GM03348 (cell line): ENCODE measurements around the gene TPBG.

Experiments
- DNase-seq: peaks from one replicate; pipeline ENCODE4 v3.0.0; 2012; ENCODE audit warnings: low spot score

The TPBG gene, protein sequence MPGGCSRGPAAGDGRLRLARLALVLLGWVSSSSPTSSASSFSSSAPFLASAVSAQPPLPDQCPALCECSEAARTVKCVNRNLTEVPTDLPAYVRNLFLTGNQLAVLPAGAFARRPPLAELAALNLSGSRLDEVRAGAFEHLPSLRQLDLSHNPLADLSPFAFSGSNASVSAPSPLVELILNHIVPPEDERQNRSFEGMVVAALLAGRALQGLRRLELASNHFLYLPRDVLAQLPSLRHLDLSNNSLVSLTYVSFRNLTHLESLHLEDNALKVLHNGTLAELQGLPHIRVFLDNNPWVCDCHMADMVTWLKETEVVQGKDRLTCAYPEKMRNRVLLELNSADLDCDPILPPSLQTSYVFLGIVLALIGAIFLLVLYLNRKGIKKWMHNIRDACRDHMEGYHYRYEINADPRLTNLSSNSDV

DNA sequence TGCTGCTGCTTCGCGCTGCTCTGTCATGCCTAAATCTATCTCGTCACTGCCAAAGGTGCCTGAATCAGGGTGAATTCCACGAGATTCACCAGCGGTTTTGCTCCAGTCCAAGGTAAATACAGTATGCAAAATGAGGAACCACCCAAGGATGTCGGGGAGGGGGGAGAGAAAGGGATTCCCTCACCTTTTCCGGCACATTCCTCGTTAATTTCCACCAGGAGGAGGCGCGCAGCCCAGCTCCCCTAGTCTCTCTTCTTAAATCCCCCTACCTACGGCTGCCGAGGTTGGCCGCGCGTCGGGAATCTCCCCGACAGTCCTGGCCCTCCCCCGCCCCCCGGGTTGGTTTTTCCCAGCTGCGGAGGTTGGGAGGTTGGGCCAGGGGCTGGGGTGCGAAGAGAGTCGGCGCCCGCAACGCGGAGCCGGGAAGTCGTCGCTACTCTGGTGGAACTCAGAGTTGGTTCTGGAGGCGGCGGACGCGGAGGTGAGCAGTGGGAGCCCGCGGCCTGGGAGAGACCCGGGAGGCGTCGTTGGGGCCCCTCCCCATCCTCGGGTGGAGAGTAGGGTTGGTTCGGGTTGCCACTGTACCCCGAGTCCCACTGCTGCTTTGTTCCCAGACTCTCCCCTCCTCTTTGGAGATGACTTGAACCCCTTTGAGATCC lies at the start of gene TPBG:
TSS of gene TPBG (plus strand) at position 390 of the 659 bp plus-strand sequence. CDS start 1,145 bp downstream, outside the sequence.
- peak; percentile 88 for DNase-seq

DNA sequence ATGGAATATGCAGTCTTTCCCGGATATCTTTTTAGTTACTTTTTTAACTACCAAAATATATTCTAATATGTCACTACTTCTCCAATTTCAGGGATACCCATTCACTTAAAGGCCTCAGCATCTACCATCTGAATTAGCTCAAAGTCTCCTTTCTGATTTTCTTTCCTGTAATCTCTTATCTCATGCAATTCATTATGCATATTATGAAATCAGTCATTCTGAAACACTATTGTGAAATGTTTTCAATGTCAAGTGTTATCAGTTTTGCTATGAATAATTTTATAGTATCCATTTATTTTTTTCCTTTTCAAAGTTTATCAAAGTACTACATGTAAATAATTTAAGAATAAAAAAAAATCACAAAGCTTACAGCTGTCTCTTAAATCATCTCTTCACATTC lies 41.2 kb upstream of the TPBG start:
- DNase-seq: no peak

DNA sequence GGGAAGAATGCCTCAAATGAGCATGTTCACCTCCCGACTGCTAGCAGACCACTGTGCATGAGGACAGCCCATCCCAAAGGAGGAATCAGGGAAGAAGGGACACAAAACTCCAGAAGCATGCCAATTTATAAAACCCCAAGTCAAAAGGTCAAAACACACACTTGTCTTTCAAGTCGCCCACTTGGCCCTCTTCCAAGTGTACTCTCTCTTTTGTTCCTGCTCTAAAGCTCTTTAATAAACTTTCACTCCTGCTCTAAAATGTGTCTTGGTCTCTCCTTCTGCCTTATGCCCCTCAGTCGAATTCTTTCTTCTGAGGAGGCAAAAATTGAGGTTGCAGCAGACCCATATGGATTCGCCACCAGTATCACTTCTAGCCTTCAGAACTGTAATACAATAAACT lies 33.9 kb upstream of the TPBG start:
- DNase-seq: no peak

DNA sequence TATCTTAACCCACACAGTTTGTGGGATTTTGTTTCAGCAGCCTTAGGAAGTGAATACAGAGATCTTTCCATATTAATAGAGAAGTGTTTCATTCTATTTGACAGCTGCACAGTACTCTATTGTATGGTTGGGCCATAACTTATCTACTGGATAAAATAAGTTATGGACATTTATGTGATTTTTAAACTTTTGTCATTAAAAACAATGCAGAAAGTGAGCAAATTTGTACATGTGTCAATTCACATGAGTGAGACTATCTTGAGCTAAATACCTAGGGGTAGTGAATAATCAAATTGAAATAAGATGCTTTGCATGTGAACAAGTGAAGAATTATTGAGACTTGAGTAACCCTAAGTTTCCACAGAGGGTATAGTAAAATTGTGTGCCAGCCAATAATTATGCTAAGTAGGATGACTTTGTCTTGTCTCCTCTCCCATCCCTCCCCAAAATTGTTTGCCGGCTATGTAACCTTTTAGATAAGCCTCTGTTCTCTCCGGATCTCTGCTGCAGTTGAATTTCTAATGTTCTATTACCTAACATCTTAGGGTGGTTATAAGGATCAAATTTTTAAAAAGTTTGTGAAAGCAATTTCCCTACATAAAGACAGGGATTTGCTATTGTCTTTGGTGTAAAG lies 33.3 kb upstream of the TPBG start:
- no peak for DNase-seq

DNA sequence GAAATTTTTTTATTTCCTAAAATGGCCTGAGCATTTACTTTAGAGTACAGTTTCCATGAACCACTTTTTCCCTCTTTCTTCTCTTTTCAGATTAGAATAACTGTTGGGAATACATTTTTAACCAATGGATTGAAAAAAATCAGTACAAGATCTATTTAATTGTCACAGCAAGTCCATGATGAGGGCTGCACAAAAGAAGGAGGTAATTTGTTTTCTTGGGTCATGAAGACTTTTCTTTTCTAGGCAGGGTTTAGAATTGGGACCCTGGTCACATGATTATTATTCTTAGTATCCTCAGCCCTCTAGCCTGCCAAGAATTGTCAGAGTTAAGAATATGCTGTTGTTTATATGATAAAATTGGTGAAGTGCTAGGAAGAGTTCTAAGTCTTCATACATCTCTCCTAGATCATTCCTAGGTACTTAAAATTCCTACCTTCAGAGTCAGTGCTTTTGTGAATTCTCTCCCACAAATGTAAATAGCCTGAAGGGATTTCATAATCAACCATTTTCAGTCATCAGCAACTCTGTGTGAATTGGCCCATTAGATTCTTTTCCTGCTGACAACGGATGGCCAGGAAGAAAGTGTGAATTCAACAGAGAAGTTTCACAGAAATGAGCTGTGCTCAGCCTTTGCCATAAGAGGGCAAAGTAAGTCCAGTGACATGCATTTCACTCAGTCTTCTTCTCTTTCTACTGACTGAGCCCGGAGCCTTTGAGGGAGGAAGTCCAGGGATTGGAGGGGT lies 32.4 kb upstream of the TPBG start:
- peak; percentile 60 for DNase-seq

DNA sequence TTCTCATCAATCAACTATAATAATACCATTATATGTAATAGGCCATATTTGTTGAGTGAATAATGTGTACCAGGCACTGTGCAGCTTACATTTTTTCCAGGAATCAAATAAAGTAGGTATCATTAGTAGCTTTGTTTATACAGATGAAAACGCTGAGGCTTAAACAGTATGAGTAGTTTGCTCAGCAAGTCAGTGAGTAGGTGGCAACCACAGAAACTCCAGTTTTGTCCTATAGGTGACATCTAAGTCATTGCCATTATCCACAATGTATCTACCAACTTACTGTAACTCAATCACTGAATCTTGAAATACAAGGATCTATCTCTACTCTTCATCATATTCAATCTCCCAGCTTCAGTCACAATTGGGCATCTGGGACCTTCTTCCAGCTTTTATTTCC lies 29.8 kb upstream of the TPBG start:
- DNase-seq: no peak

DNA sequence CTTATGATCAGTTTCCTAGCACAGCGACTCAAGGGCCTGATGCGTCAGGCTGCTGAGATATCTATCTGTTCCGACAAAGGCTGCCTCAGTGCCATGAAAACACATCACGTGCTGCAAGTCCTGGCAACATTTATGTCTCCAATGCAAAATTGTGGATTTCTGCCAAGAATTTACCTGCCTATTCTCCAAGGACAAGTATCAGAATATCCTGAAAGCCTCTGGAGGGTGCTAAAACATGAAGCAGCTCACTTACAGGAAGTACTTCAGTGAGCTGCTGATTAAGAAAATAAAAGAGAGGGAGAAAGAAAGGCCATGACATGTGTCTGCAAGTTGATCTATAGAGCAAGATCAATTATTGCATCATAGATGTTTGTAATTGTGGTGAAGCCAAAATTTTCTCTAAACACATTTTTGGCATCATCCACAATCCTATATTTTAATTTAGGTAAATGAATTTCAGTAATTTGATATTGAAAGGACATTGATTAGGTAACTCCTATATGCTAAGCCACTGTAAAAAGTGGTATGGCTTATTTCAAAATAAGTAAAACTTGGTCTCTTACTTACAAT lies 25.8 kb upstream of the TPBG start:
- no peak for DNase-seq

DNA sequence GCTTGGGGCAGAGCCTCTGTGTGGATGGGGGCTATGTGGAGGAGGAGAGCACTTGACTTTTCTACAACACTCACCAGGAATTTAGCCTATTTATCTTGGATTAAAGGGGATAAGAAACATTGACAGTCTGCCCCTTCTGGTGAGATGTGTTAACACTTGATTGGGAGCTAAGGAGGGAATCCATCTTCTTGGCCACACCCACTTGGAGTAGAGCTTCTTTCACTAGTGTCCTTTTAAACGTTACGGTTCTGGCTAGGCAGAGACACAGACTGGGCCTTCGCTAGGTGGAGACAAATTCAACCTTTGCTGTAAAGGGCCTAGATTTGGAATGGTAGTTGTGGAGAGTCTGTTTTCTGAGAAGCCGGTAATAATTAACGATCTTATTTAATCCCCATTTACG lies 15.5 kb upstream of the TPBG start:
- DNase-seq: no peak

DNA sequence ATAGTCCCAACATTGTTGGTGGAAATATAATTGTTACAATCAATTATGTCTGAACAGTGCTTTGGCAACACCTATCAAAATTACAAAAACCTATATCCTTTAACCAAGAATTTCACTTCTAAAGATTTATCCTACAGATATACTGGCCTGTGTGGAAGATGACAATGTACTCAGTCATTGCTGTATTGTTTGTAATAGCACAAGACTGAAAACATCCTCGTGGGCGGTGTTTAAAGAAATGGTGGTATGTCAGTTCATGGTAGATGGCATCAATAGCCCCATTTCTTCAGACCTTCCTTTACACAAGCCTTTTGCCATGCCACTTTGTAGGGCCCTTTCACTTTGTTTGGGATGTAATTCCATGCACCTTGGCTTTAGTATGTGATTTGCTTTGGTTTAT lies 9.8 kb upstream of the TPBG start:
- no peak for DNase-seq

DNA sequence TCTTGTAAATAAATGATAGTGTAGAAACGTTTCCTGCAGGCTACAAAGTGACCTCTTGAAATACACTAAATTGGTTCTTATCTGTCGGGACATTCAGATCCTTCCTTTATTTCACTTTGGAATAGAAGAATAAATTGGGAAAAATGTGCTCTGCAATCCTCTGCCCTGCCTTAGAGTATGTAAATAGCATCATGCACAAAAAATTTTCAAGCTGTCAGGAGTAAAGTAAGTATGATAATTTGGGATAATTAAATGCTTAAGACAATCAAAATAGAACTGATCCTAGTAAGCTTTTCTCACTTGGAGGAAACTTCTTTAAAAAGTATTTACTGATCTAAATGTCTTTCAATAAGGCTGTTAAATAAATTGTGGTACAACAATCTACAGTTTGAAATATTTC lies 3.1 kb upstream of the TPBG start:
- no peak for DNase-seq

DNA sequence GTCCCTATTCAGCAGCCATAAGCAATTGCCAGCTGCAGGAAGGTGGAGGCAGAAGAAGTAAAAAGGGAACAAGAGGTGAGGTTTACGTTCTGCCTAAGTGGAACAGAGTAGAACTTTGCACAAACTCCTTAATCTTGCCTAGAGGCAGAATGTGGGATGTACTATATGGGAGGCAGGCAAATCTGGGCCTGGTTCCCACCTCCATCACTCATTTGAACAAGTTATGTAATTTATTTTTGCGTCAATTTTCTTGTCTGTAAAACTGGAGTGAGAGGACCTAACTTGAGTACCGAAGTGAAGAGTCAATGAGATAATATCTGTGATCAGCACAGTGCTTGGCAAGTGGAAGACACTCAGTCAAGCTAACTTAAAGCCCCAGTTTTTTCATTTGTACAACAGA lies 2.0 kb upstream of the TPBG start:
- DNase-seq: no peak

DNA sequence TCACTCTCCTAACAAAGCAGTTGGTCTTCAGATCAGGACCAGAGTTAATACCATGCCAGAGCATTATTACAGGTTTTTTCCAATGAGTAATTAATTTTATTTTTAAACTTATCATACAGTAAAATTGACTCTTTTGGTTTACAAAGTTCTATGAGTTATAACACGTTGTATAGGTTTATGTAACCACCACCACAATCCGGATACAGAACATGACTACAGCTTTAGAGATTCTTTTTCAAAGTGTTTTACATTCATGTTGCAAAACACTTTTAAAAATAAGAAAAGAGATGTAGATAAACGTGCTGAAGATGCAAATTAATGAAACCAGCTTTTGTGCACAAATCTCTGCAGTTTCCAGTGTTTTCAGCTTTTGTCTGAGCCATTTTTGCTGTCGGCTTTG lies 1.5 kb upstream of the TPBG start:
- DNase-seq: no peak

DNA sequence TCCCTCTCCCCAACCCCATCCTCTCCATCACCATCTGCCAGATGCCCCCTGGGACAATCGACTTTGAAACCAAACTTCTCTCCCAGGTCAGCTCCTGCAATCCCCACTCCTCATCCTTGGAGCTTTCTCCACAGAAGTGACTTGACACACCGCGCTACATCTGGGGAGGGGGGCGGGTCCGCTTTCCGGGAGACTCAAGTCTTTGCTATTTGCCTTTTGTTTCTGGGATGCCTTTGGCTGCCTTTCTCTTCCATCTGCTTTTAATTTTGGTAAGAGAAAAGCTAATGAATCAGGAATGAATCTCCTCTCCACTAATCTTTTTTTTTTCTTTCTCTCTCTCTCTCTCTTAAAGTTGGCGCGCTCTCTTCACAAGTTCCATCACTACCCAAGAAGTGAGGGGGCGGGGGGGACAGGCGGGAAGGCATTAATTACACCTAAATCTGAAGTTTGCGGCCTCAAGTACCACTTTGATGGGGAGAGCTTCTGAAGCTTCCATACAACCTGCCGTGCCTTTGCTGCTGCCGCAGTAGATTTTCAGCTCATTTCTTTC lies 664 bp upstream of the TPBG start:
- peak; percentile 86 for DNase-seq

DNA sequence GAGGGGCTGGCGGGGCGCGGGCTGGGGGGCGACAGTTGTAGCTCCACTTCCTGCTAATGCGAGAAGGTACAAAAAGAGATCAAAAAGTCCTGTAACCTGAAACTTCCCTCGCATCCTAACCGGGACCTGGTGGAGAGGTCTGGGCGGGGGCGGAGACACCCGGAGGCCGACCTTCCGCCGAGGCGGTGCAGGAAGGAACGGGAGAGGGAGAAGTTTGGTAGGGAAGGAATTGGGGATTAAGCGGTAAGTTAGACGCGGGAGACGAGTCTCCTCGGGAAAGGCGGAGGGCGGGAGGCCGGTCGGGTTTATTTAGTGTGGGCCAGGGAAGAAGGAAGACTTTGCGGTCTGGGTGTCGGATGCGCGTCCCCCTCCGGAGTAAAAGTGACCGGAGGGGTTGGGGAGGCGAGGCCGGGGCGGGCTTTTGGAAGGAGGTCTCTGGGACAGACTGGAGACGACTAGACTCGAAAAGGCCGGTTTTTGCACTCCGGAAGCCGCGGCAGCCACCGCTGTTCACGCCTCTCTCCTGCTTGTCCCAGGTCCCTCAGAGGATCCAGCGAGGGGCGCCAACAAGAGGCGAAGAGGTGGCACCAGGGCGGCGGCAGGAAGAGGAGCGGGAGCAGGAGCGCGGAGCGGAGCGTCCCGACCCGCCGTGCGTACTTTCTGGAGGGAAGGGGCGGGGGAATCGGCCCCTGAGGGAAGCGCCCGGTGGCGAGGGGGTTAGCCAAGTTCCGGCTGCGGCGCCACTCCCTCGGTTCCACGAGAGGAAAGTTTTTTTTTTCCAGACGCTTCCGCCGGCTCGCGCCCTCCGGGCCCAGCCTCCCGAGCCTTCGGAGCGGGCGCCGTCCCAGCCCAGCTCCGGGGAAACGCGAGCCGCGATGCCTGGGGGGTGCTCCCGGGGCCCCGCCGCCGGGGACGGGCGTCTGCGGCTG lies 734 bp downstream of the TPBG start:
- DNase-seq: peak; percentile 86

DNA sequence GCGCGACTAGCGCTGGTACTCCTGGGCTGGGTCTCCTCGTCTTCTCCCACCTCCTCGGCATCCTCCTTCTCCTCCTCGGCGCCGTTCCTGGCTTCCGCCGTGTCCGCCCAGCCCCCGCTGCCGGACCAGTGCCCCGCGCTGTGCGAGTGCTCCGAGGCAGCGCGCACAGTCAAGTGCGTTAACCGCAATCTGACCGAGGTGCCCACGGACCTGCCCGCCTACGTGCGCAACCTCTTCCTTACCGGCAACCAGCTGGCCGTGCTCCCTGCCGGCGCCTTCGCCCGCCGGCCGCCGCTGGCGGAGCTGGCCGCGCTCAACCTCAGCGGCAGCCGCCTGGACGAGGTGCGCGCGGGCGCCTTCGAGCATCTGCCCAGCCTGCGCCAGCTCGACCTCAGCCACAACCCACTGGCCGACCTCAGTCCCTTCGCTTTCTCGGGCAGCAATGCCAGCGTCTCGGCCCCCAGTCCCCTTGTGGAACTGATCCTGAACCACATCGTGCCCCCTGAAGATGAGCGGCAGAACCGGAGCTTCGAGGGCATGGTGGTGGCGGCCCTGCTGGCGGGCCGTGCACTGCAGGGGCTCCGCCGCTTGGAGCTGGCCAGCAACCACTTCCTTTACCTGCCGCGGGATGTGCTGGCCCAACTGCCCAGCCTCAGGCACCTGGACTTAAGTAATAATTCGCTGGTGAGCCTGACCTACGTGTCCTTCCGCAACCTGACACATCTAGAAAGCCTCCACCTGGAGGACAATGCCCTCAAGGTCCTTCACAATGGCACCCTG lies 1.6 kb downstream of the TPBG start:
- peak; percentile 37 for DNase-seq

DNA sequence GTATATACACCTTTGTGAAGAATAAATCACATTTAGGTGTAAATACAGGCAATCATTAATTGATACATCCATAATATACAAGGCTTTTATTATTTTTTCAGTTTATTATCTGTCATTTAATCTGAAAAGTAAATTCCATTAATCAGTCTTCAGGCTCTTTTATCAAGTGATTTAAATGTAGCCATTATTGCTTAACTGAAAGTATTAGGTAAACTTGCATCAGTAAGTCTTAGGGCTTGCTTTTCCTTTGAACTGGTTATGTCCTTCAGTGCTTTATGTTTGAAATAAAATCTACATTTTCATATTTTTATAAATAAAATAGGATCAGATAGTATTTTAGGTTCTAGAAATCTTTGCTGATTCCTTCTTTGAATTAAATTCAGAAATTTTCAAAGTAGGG lies 4.1 kb downstream of the TPBG start:
- DNase-seq: no peak

DNA sequence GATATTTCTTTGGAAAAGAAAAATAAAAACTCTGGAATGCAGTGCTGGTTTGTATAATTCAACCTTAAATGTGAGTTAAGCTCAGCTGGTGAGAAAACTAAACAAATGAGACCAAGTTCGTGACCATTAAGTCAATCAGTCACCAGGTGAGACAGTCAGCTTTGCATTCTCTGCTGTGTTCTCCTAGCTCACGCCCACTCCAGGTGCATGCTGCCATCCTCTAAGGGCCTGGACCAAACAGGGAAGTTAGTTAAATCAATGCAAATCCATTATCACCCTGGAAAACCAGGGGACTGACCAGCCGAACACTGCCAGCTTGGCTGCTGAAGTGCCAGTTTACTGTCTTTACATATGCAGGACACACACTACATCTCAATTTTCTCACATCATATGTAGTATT lies 7.2 kb downstream of the TPBG start:
- no peak for DNase-seq

DNA sequence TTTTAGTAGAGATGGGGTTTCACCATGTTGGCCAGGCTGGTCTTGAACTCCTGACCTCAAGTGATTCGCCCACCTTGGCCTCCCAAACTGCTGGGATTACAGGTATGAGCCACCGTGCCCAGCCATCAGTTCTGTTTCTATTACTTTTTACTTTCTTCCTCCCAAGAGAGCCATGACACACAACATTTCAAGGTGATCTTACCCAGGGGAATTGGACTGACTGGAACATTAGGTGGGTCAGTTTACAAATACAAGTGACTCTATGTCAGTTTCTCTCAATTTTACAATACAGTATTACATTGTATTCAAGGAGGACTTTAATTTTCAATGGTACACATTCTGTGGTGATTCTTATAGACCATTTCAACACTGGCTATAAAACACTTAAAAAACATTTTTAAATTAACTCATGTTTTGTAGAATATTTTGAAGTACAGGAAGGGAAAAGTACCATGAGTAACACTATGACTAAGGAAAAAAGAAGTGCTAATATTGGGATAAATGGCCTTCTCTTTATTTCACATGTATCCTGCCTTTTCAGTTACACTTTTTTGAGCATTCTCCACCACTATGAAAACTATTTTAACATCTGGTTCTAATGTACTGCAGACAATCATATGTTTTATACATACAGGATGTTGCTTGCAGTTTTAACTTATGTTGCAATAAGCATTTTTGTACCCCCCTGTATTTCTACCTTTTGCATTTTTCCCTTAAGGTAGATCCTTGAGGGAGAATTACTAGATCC lies 8.4 kb downstream of the TPBG start:
- peak; percentile 36 for DNase-seq

DNA sequence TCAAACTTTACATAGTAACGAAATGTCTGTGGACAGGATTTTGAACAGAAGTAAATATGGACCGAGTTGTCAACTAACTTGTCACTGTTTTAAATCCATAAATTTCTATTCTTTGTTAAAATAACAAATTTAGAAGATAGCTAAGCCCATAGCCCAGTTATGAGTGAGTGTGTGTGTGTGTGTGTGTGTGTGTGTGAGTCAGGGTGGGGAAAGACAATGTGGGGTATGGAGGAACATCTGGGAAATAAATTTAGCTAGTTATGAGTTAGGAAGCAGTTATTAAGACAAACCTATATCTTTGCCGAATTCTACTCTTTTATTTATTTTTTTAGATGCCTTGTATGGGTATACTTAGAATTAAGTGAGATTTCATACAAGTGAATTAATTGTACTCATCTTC lies 9.0 kb downstream of the TPBG start:
- DNase-seq: no peak
